Suprapubic skin (tissue), 4 donors: ENCODE data around the gene GRWD1. TPM values are rescaled to one million over a fixed set of nuclear protein-coding genes. Genes with fewer than 3 reads are reported as not detected.

Experiments used
- DNase-seq, 2 donors: peaks; one replicate each; pipeline ENCODE4 v3.0.0-alpha.2; 2019; ENCODE audit warnings: low spot score in 2 of 2
- H3K27ac ChIP-seq: fragments of 200-600 bp; sonication (generic); one replicate; pipeline ENCODE4 v1.5.1; 2019
- H3K27me3 ChIP-seq: fragments of 200-600 bp; sonication (generic); one replicate; pipeline ENCODE4 v1.5.1; 2019
- H3K36me3 ChIP-seq: fragments of 200-600 bp; sonication (generic); one replicate; pipeline ENCODE4 v1.5.1; 2019
- H3K4me1 ChIP-seq: fragments of 200-600 bp; sonication (generic); one replicate; pipeline ENCODE4 v1.5.1; 2019
- H3K4me3 ChIP-seq: fragments of 200-600 bp; sonication (generic); one replicate; pipeline ENCODE4 v1.5.1; 2019; ENCODE audit warnings: mild to moderate bottlenecking
- H3K9me3 ChIP-seq: fragments of 200-600 bp; sonication (generic); one replicate; pipeline ENCODE4 v1.5.1; 2019
- CTCF ChIP-seq, 2 donors: fragments of 200-600 bp in 1 of 2; fragments of 450-650 bp in 1 of 2; sonication (generic) in 1 of 2; IDR thresholded peaks; one replicate each; pipeline ENCODE4 v1.5.1; 2016 to 2019; ENCODE audit warnings: antibody characterized with exemption in 2 of 2, mild to moderate bottlenecking in 1 of 2, moderate library complexity in 1 of 2
- EP300 ChIP-seq: sonication (generic); formaldehyde crosslinking; IDR thresholded peaks from one replicate; pipeline ENCODE4 v1.6.1; 2017; ENCODE audit warnings: antibody characterized with exemption
- POLR2A ChIP-seq, 2 donors: fragments of 450-650 bp; IDR thresholded peaks; one replicate each; pipeline ENCODE4 v1.6.1; 2017; ENCODE audit warnings: antibody characterized with exemption in 2 of 2, mild to moderate bottlenecking in 2 of 2, moderate library complexity in 2 of 2
- POLR2AphosphoS5 ChIP-seq, 3 donors: sonication (generic); formaldehyde crosslinking; IDR thresholded peaks; one replicate each; pipeline ENCODE4 v1.6.1; 2017; ENCODE audit warnings: antibody characterized with exemption in 3 of 3
- WGBS: methylation state at CpG from one replicate; pipeline ENCODE4 v1.1.5; 2018; 5-methylcytosine and 5-hydroxymethylcytosine counted together
- total RNA-seq, 4 donors: library from RNA; depleted of rRNA; stranded (reverse); fragments of >200 nt; gene quantifications; one replicate each; pipeline ENCODE4 v1.1.0, GENCODE V29; 2016

The GRWD1 gene
- total RNA-seq, 4 donors from 2014 or later, result 24.5 to 53.4 (median 40.1) TPM

DNA sequence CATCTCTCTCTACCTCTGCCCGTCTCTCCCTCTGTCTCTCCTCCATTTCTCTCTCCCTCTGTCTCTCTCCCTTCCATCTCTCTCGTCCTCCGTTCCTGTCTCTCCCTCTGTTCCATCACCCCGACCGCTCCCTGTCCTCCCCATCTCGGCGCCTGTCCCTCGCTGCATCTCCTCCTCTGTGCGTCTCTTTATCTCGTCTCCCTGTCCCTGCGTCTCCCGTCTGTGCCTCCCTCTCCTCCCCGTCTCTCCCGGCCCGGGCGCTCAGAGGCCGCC is 47.7 kb upstream of the GRWD1 start:
- whole genome bisulfite sequencing, result 4% methylated on average over 17 of the region's 17 CpGs
- no peaks in the 10 kb centered on the region for H3K36me3 ChIP-seq
- peak overlapping the region; percentile 55 for H3K4me3 ChIP-seq
- TF ChIP-seq EP300, result no peak
- TF ChIP-seq POLR2A (IDR thresholded peaks at IDR 0.05), result no peak
- TF ChIP-seq CTCF (IDR thresholded peaks at IDR 0.05), result no peak
- TF ChIP-seq POLR2AphosphoS5 (IDR thresholded peaks at IDR 0.05), result no peak
- H3K27me3 ChIP-seq, result peaks cover 46% of the 10 kb centered on the region
- no peaks in the 10 kb centered on the region for H3K9me3 ChIP-seq
- peaks cover 59% of the 10 kb centered on the region for H3K4me1 ChIP-seq
- peak in 1 of 2 donors; percentile 67 for DNase-seq
- H3K27ac ChIP-seq, result peak overlapping the region; percentile 50

DNA sequence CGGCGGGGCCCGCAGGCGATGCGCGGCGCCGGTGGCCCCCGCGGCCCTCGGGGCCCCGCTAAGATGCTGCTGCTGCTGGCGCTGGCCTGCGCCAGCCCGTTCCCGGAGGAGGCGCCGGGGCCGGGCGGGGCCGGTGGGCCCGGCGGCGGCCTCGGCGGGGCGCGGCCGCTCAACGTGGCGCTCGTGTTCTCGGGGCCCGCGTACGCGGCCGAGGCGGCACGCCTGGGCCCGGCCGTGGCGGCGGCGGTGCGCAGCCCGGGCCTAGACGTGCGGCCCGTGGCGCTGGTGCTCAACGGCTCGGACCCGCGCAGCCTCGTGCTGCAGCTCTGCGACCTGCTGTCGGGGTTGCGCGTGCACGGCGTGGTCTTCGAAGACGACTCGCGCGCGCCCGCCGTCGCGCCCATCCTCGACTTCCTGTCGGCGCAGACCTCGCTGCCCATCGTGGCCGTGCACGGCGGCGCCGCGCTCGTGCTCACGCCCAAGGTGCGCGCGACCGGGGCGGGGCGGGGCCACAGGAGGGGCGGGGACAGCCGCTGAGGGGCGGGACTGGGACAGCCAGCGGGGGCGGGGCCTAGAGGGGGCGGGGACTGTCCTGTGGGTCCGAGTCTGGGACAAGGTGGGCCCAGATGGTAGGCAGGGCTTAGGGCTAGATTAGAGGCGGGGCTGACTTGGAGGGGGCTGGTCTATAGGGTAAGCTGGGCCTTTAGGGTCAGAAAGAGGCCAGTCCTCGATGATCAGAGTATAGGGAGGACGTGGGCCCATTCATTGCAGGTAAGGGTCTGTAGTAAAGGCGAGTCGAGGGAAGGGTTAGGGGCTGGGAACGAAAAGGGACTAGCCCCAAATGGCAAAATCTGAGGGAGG is 47.2 kb upstream of the GRWD1 start:
- peak; percentile 87 to 89 for DNase-seq
- Histone ChIP-seq H3K4me1 (peaks cover 54% of the 10 kb centered on the region), H3K27me3 (peaks cover 40% of the 10 kb centered on the region), H3K27ac (peak overlapping the region; percentile 50), H3K4me3 (peak overlapping the region; percentile 55), H3K36me3 (no peaks in the 10 kb centered on the region), H3K9me3 (no peaks in the 10 kb centered on the region)
- WGBS, result 20% methylated on average over 25 of the region's 104 CpGs
- TF ChIP-seq EP300 (no peak), POLR2A (IDR thresholded peaks at IDR 0.05) (no peak), POLR2AphosphoS5 (IDR thresholded peaks at IDR 0.05) (no peak), CTCF (IDR thresholded peaks at IDR 0.05) (no peak)

DNA sequence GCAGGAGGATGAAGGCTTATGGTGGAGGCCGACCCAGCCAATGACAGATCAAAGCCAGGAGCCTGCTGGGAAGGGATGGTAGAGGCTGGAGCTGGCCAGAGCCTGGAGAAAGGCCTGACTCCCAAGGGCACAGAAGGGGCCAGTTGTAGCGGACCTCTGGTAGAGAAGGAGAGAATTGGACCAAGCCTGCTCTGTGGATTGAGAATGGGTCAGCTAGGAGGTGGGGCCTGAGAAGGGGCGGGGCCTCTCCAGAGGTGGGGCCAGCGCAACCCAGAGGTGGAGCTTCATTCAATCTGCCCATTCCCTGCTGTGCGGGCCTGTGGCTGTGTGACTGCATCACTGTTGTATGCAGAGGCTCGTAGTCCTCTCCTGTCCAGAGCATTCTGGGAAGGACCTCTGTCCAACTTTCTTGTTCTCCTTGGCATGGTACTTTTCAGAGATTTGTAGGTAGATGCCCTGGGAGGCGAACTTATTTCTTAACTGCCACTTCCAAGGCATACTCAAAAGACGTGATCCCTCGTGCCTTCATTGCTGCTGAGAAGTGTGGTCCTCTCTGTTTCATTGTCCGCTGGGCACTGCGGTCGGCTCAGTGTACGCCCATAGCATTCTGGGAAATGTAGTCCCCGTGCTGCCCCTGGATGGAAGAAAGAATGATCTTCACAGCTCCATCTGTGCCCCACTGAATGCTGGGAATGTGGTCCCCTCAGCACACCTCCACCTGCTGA is 45.6 kb upstream of the GRWD1 start:
- no peak overlapping the region for H3K4me3 ChIP-seq
- peak in 1 of 2 donors; percentile 82 for DNase-seq
- no peaks in the 10 kb centered on the region for H3K36me3 ChIP-seq
- 48% methylated on average over 14 of the region's 14 CpGs for WGBS
- peaks cover 25% of the 10 kb centered on the region for H3K27me3 ChIP-seq
- TF ChIP-seq CTCF (IDR thresholded peaks at IDR 0.05), result no peak
- no peak for TF ChIP-seq EP300
- no peak for TF ChIP-seq POLR2AphosphoS5 (IDR thresholded peaks at IDR 0.05)
- TF ChIP-seq POLR2A (IDR thresholded peaks at IDR 0.05), result no peak
- no peaks in the 10 kb centered on the region for H3K9me3 ChIP-seq
- H3K27ac ChIP-seq, result no peak overlapping the region
- H3K4me1 ChIP-seq, result peaks cover 39% of the 10 kb centered on the region

DNA sequence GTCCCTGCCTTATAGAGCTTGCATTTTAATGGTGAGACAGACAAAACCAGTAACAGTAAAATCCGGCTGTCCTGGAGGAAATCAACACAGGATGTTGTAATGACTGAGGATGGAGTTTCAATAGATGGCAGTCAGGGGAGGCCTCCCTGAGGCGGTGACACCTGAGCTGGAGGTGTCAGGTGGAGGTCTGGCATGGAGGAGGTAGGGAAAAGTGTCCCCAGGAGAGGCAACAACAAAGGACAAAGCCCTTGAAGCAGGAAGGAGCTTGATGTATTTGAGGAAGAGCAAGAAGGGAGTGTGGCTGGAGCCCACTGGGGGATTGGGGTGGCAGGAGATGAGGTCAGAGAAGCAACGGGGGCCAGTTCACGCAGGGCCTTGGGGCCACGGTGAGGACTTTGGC is 44.5 kb upstream of the GRWD1 start:
- 55% methylated on average over 5 of the region's 5 CpGs for WGBS
- no peaks in the 10 kb centered on the region for H3K9me3 ChIP-seq
- TF ChIP-seq EP300 (no peak), CTCF (IDR thresholded peaks at IDR 0.05) (no peak)
- DNase-seq, result no peak
- H3K27me3 ChIP-seq, result peaks cover 13% of the 10 kb centered on the region
- no peak overlapping the region for H3K27ac ChIP-seq
- H3K4me1 ChIP-seq, result peaks cover 27% of the 10 kb centered on the region
- H3K36me3 ChIP-seq, result no peaks in the 10 kb centered on the region
- H3K4me3 ChIP-seq, result no peak overlapping the region

DNA sequence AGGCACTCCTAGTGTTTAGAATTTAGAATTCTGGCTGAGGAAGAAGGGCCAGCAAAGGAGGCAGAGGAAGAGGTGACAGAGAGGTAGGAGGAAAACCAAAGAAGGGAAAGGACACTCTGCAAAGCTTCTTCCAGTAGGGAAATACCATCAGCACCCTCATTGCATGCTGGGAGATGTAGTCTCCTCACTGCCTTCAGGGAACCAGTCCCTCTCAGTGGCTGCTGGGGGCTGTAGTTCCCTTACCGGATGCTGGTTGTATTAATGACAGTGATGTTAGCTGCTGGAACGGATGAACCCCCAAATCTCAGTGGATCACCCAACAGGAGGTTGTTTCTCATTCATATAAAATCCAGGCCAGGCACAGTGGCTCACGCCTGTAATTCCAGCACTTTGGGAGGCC is 42.2 kb upstream of the GRWD1 start:
- TF ChIP-seq POLR2AphosphoS5 (IDR thresholded peaks at IDR 0.05) (no peak), EP300 (no peak), POLR2A (IDR thresholded peaks at IDR 0.05) (no peak), CTCF (IDR thresholded peaks at IDR 0.05) (no peak)
- 52% methylated on average over 3 of the region's 3 CpGs for WGBS
- H3K27ac ChIP-seq, result no peak overlapping the region
- H3K9me3 ChIP-seq, result no peaks in the 10 kb centered on the region
- peaks cover 3% of the 10 kb centered on the region for H3K27me3 ChIP-seq
- H3K36me3 ChIP-seq, result no peaks in the 10 kb centered on the region
- H3K4me1 ChIP-seq, result peaks cover 9% of the 10 kb centered on the region
- H3K4me3 ChIP-seq, result no peak overlapping the region
- DNase-seq, result no peak
